H9 (cell line): ENCODE data around the gene ACACA. TPM values are rescaled to one million over a fixed set of nuclear protein-coding genes. Genes with fewer than 3 reads are reported as not detected.

Source experiments
- DNase-seq: peaks from one replicate; pipeline ENCODE4 v3.0.0-alpha.2; 2017
- H2AFZ ChIP-seq: one replicate; pipeline ENCODE4 v1.6.1; 2013; ENCODE audit warnings: mild to moderate bottlenecking, low read length, control low read depth, moderate library complexity
- H2AK5ac ChIP-seq: 2 replicates; pipeline ENCODE4 v1.6.1; 2013; ENCODE audit warnings: low read length, control low read depth, mixed read lengths; ENCODE audit not compliant: insufficient read length
- H2BK120ac ChIP-seq: one replicate; pipeline ENCODE4 v1.6.1; 2013; ENCODE audit warnings: low read depth, mild to moderate bottlenecking, low read length, control low read depth, inconsistent platforms; ENCODE audit not compliant: poor library complexity, severe bottlenecking
- H2BK12ac ChIP-seq: 2 replicates; pipeline ENCODE4 v1.6.1; 2013; ENCODE audit warnings: low read length, control low read depth, mixed read lengths, low read depth; ENCODE audit not compliant: insufficient read length
- H2BK15ac ChIP-seq: 2 replicates; pipeline ENCODE4 v1.6.1; 2013; ENCODE audit warnings: low read depth, low read length, control low read depth
- H2BK20ac ChIP-seq: one replicate; pipeline ENCODE4 v1.6.1; 2013; ENCODE audit warnings: low read depth, mild to moderate bottlenecking, low read length, control low read depth, inconsistent platforms; ENCODE audit not compliant: poor library complexity, severe bottlenecking
- H2BK5ac ChIP-seq: 2 replicates; pipeline ENCODE4 v1.6.1; 2013; ENCODE audit warnings: low read length, control low read depth, mixed read lengths; ENCODE audit not compliant: insufficient read length
- H3K14ac ChIP-seq: 2 replicates; pipeline ENCODE4 v1.6.1; 2013; ENCODE audit warnings: low read length, control low read depth; ENCODE audit not compliant: insufficient read depth
- H3K18ac ChIP-seq: 2 replicates; pipeline ENCODE4 v1.6.1; 2013; ENCODE audit warnings: low read depth, mild to moderate bottlenecking, mixed read lengths, low read length, control low read depth; ENCODE audit not compliant: insufficient read length
- H3K23ac ChIP-seq: 2 replicates; pipeline ENCODE4 v1.6.1; 2013; ENCODE audit warnings: low read length, control low read depth, mixed read lengths, low read depth; ENCODE audit not compliant: insufficient read length
- H3K23me2 ChIP-seq: 2 replicates; pipeline ENCODE4 v1.6.1; 2013; ENCODE audit warnings: low read depth, mild to moderate bottlenecking, mixed read lengths, low read length, control low read depth; ENCODE audit not compliant: insufficient read length, poor library complexity, severe bottlenecking
- H3K27ac ChIP-seq: 2 replicates; pipeline ENCODE4 v1.5.1; 2013; ENCODE audit warnings: low read length, control low read depth, mixed read lengths, low read depth; ENCODE audit not compliant: insufficient read length
- H3K27me3 ChIP-seq: 2 replicates; pipeline ENCODE4 v1.6.1; 2013; ENCODE audit warnings: low read length, control low read depth, inconsistent platforms; ENCODE audit not compliant: insufficient read depth
- H3K4ac ChIP-seq: 2 replicates; pipeline ENCODE4 v1.6.1; 2013; ENCODE audit warnings: low read depth, mild to moderate bottlenecking, control low read depth, inconsistent platforms, low read length, moderate library complexity
- H3K4me1 ChIP-seq: 2 replicates; pipeline ENCODE4 v1.6.1; 2013; ENCODE audit warnings: low read length, control low read depth, inconsistent platforms; ENCODE audit not compliant: insufficient read depth
- H3K4me2 ChIP-seq: 2 replicates; pipeline ENCODE4 v1.6.1; 2013; ENCODE audit warnings: low read length, control low read depth, mixed read lengths; ENCODE audit not compliant: insufficient read length, insufficient read depth
- H3K56ac ChIP-seq: 2 replicates; pipeline ENCODE4 v1.6.1; 2013; ENCODE audit warnings: low read depth, mild to moderate bottlenecking, mixed read lengths, low read length, control low read depth; ENCODE audit not compliant: insufficient read length
- H3K79me1 ChIP-seq: 2 replicates; pipeline ENCODE4 v1.6.1; 2013; ENCODE audit warnings: low read depth, mild to moderate bottlenecking, moderate library complexity, low read length, control low read depth, inconsistent platforms; ENCODE audit not compliant: insufficient read depth, poor library complexity, severe bottlenecking
- H3K79me2 ChIP-seq: 2 replicates; pipeline ENCODE4 v1.6.1; 2013; ENCODE audit warnings: low read length, control low read depth, inconsistent platforms; ENCODE audit not compliant: insufficient read depth
- H3K9ac ChIP-seq: 2 replicates; pipeline ENCODE4 v1.6.1; 2013; ENCODE audit warnings: low read length, control low read depth, mixed read lengths; ENCODE audit not compliant: insufficient read length; ENCODE audit errors: extremely low read depth
- H3K9me3 ChIP-seq: one replicate; pipeline ENCODE4 v1.6.1; 2013; ENCODE audit warnings: low read depth, low read length, inconsistent platforms; ENCODE audit not compliant: control insufficient read depth
- H3T11ph ChIP-seq: one replicate; pipeline ENCODE4 v1.6.1; 2013; ENCODE audit warnings: mild to moderate bottlenecking, low read length, control low read depth, inconsistent platforms
- H4K20me1 ChIP-seq: one replicate; pipeline ENCODE4 v1.6.1; 2013; ENCODE audit not compliant: control insufficient read depth, insufficient read length, insufficient read depth
- H4K5ac ChIP-seq: 2 replicates; pipeline ENCODE4 v1.6.1; 2013; ENCODE audit warnings: low read depth, mild to moderate bottlenecking, mixed read lengths, low read length, control low read depth; ENCODE audit not compliant: insufficient read length
- H4K8ac ChIP-seq: replicated peaks from 2 replicates; pipeline ENCODE4 v1.6.1; 2013; ENCODE audit warnings: low read length, control low read depth, mixed read lengths, low read depth; ENCODE audit not compliant: insufficient read length
- H4K91ac ChIP-seq: 2 replicates; pipeline ENCODE4 v1.6.1; 2013; ENCODE audit warnings: low read depth, mild to moderate bottlenecking, moderate library complexity, mixed read lengths, low read length, control low read depth; ENCODE audit not compliant: insufficient read length
- H3K27ac Mint-ChIP-seq, 3 experiments: 2 replicates in 2 of 3; 3 replicates in 1 of 3; pipeline ENCODE4 v1.8.0; 2020 to 2021; ENCODE audit warnings: mixed read lengths in 3 of 3, mild to moderate bottlenecking in 1 of 3, moderate library complexity in 1 of 3
- H3K27me3 Mint-ChIP-seq: 2 replicates; pipeline ENCODE4 v1.8.0; 2021; ENCODE audit warnings: low read depth, mild to moderate bottlenecking, moderate library complexity, mixed read lengths
- H3K36me3 Mint-ChIP-seq, 3 experiments: 2 replicates in 2 of 3; 3 replicates in 1 of 3; pipeline ENCODE4 v1.8.0; 2020 to 2021; ENCODE audit warnings: low read depth in 3 of 3, mixed read lengths in 3 of 3; ENCODE audit not compliant: insufficient read depth in 1 of 3
- H3K4me1 Mint-ChIP-seq, 2 experiments: 2 replicates each; pipeline ENCODE4 v1.8.0; 2020; ENCODE audit warnings: mixed read lengths in 2 of 2
- H3K4me3 Mint-ChIP-seq, 2 experiments: 2 replicates in 1 of 2; 3 replicates in 1 of 2; pipeline ENCODE4 v1.8.0; 2020 to 2021; ENCODE audit warnings: mild to moderate bottlenecking in 2 of 2, mixed read lengths in 2 of 2, moderate library complexity in 1 of 2
- H3K9me3 Mint-ChIP-seq, 2 experiments: 2 replicates in 1 of 2; 3 replicates in 1 of 2; pipeline ENCODE4 v1.8.0; 2020; ENCODE audit warnings: mild to moderate bottlenecking in 2 of 2, mixed read lengths in 2 of 2, moderate library complexity in 1 of 2
- CTCF ChIP-seq: fragments of 200-600 bp; sonication (generic); conservative IDR thresholded peaks from 3 replicates; pipeline ENCODE4 v1.8.0; 2021; ENCODE audit warnings: antibody characterized with exemption, mild to moderate bottlenecking
- WGBS: extraction: QIAGEN DNeasy Blood & Tissue Kit; methylation state at CpG from one replicate; pipeline ENCODE4 v1.1.7; 2013; ENCODE audit warnings: missing lambda C conversion rate, low lambda C conversion rate, mixed read lengths; ENCODE audit not compliant: insufficient read length; ENCODE audit errors: extremely low coverage; 5-methylcytosine and 5-hydroxymethylcytosine counted together
- total RNA-seq: library from RNA; stranded (reverse); gene quantifications from 2 replicates; pipeline ENCODE4 v1.2.1, GENCODE V29; 2021

The ACACA gene
- total RNA-seq, 1 experiment from 2014 or later, result 135 TPM

GRCh38 chr17:37086948-37087347, 319.7 kb downstream of the ACACA start:
- Histone ChIP-seq H2BK15ac (no peak overlapping the region), H2BK12ac (no peak overlapping the region), H3T11ph (no peak overlapping the region), H2BK120ac (no peak overlapping the region), H3K79me1 (no peaks in the 10 kb centered on the region), H2AFZ (no peak overlapping the region), H4K20me1 (no peaks in the 10 kb centered on the region), H4K91ac (no peak overlapping the region), H3K14ac (no peak overlapping the region; the same call in 1 of the 2 replicates), H3K18ac (no peak overlapping the region), H4K8ac (no peak overlapping the region), H3K23ac (no peak overlapping the region), H3K9ac (no peak overlapping the region), H3K79me2 (no peaks in the 10 kb centered on the region), H4K5ac (no peak overlapping the region), H3K4ac (no peak overlapping the region), H3K4me2 (no peak overlapping the region), H3K23me2 (no peaks in the 10 kb centered on the region), H2BK5ac (no peak overlapping the region), H3K27me3 (no peaks in the 10 kb centered on the region), H2AK5ac (no peak overlapping the region), H3K56ac (no peak overlapping the region), H3K27ac (no peak overlapping the region), H2BK20ac (no peak overlapping the region), H3K9me3 (no peaks in the 10 kb centered on the region), H3K4me1 (peaks cover 12% of the 10 kb centered on the region)
- Mint-ChIP-seq H3K4me3 (no peak overlapping the region), H3K4me1 (peaks cover 34 to 41% of the 10 kb centered on the region in 2 experiments), H3K9me3 (no peaks in the 10 kb centered on the region), H3K36me3 (peaks cover 35 to 53% (median 39%) of the 10 kb centered on the region in 3 experiments; a peak in 6 of 7 replicates), H3K27ac (peak overlapping the region in 1 of 3 experiments; percentile 6; a peak in 2 of 7 replicates), H3K27me3 (no peaks in the 10 kb centered on the region)
- no peak for DNase-seq
- no peak for TF ChIP-seq CTCF
- WGBS, result no CpG with 5 or more reads among the region's 3 CpGs
